Measurements from ENCODE around the gene ARPC1B.

GRCh38 chr7:99385564-99385963, 11.0 kb downstream of the ARPC1B start:
- no peak for TF ChIP-seq CTCF (IDR thresholded peaks at IDR 0.05; ENCODE audit: control extremely low read depth in 1 of 3, insufficient read depth in 1 of 3, low read depth in 1 of 3, low read length in 3 of 3)
- no peak for TF ChIP-seq CHD2 (IDR thresholded peaks at IDR 0.05; ENCODE audit: low read length)
- TF ChIP-seq POLR2AphosphoS5 (IDR thresholded peaks at IDR 0.05; ENCODE audit: low read depth, low read length): no peak
- TF ChIP-seq EZH2 (IDR thresholded peaks at IDR 0.05; ENCODE audit: low read depth, low read length, severe bottlenecking): no peak
- TF ChIP-seq SP1 (IDR thresholded peaks at IDR 0.05; ENCODE audit: low read depth, low read length): no peak
- TF ChIP-seq EP300 (IDR thresholded peaks at IDR 0.05; ENCODE audit: borderline replicate concordance in 1 of 2, low read depth in 2 of 2, low read length in 2 of 2): no peak
- no peak for TF ChIP-seq CREB1 (IDR thresholded peaks at IDR 0.05)
- TF ChIP-seq PHF8 (conservative IDR thresholded peaks at IDR 0.05; ENCODE audit: low read depth, low read length): no peak
- no peak for TF ChIP-seq POLR2A (IDR thresholded peaks at IDR 0.05; ENCODE audit: control extremely low read depth in 1 of 2, low read depth in 2 of 2, low read length in 2 of 2)
- TF ChIP-seq ZNF274 (IDR thresholded peaks at IDR 0.05; ENCODE audit: borderline replicate concordance, extremely low read depth, low read length): no peak
- no peak for TF ChIP-seq SIN3A (conservative IDR thresholded peaks at IDR 0.05 in 1 of 2, IDR thresholded peaks at IDR 0.05 in 1 of 2; ENCODE audit: low read depth in 1 of 2, low read length in 2 of 2)
- no peak for TF ChIP-seq POU5F1 (IDR thresholded peaks at IDR 0.05; ENCODE audit: low read depth, low read length)
- TF ChIP-seq, protein P1, sequence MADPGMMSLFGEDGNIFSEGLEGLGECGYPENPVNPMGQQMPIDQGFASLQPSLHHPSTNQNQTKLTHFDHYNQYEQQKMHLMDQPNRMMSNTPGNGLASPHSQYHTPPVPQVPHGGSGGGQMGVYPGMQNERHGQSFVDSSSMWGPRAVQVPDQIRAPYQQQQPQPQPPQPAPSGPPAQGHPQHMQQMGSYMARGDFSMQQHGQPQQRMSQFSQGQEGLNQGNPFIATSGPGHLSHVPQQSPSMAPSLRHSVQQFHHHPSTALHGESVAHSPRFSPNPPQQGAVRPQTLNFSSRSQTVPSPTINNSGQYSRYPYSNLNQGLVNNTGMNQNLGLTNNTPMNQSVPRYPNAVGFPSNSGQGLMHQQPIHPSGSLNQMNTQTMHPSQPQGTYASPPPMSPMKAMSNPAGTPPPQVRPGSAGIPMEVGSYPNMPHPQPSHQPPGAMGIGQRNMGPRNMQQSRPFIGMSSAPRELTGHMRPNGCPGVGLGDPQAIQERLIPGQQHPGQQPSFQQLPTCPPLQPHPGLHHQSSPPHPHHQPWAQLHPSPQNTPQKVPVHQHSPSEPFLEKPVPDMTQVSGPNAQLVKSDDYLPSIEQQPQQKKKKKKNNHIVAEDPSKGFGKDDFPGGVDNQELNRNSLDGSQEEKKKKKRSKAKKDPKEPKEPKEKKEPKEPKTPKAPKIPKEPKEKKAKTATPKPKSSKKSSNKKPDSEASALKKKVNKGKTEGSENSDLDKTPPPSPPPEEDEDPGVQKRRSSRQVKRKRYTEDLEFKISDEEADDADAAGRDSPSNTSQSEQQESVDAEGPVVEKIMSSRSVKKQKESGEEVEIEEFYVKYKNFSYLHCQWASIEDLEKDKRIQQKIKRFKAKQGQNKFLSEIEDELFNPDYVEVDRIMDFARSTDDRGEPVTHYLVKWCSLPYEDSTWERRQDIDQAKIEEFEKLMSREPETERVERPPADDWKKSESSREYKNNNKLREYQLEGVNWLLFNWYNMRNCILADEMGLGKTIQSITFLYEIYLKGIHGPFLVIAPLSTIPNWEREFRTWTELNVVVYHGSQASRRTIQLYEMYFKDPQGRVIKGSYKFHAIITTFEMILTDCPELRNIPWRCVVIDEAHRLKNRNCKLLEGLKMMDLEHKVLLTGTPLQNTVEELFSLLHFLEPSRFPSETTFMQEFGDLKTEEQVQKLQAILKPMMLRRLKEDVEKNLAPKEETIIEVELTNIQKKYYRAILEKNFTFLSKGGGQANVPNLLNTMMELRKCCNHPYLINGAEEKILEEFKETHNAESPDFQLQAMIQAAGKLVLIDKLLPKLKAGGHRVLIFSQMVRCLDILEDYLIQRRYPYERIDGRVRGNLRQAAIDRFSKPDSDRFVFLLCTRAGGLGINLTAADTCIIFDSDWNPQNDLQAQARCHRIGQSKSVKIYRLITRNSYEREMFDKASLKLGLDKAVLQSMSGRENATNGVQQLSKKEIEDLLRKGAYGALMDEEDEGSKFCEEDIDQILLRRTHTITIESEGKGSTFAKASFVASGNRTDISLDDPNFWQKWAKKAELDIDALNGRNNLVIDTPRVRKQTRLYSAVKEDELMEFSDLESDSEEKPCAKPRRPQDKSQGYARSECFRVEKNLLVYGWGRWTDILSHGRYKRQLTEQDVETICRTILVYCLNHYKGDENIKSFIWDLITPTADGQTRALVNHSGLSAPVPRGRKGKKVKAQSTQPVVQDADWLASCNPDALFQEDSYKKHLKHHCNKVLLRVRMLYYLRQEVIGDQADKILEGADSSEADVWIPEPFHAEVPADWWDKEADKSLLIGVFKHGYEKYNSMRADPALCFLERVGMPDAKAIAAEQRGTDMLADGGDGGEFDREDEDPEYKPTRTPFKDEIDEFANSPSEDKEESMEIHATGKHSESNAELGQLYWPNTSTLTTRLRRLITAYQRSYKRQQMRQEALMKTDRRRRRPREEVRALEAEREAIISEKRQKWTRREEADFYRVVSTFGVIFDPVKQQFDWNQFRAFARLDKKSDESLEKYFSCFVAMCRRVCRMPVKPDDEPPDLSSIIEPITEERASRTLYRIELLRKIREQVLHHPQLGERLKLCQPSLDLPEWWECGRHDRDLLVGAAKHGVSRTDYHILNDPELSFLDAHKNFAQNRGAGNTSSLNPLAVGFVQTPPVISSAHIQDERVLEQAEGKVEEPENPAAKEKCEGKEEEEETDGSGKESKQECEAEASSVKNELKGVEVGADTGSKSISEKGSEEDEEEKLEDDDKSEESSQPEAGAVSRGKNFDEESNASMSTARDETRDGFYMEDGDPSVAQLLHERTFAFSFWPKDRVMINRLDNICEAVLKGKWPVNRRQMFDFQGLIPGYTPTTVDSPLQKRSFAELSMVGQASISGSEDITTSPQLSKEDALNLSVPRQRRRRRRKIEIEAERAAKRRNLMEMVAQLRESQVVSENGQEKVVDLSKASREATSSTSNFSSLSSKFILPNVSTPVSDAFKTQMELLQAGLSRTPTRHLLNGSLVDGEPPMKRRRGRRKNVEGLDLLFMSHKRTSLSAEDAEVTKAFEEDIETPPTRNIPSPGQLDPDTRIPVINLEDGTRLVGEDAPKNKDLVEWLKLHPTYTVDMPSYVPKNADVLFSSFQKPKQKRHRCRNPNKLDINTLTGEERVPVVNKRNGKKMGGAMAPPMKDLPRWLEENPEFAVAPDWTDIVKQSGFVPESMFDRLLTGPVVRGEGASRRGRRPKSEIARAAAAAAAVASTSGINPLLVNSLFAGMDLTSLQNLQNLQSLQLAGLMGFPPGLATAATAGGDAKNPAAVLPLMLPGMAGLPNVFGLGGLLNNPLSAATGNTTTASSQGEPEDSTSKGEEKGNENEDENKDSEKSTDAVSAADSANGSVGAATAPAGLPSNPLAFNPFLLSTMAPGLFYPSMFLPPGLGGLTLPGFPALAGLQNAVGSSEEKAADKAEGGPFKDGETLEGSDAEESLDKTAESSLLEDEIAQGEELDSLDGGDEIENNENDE (IDR thresholded peaks at IDR 0.05; ENCODE audit: insufficient replicate concordance, low read length): no peak

All from H1 (cell line).